ENCODE results near the gene CTTN. TPM values are rescaled to one million over a fixed set of nuclear protein-coding genes. Genes with fewer than 3 reads are reported as not detected.

CTTN gene
- total and polyA plus RNA-seq, 2 of the 13 experiments (the other 11 are each of a cell fraction or from before 2014, with no cell fraction given), result 84.4 to 114 TPM

DNA sequence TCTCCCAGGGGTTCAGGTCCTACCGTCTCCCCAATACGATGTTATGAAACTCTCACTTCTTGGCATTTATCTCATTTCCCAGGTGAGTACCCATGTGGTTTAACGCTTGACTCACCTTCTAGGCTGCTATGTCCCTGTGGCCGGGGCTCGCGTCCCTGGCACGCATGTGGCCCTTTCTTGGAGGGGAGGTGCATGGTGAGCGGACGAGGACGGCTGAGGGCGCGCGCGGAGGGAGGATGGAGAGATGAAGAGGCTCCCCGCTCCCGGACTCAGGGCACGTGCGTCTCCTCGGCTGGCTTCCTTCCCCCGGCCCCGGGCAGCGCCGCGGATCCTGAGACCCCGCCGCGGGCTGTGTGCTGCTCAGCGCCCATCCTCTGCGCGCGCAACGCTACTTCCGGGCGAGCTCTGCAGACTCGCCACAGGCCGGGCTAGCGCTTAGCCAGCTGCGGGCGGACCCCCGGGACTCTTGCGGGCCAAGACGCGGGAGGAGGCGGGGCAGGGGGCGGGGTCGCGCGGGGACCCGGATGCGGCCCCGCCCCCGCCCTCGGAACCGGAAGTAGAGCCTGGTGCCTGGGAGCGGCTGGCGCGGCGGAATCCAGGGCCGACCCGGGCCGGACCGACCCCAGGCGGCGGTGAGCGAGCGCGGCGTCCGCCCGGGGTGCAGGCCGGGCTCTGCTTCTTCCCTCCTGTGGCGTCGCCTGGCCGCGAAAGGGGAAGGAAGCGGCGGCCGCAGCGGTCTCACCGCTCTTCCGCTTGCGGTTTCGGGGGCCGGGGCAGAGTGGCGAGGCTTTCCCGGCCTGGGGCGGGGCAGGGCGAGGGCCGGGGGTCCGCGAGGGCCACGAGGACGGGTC lies at the start of gene CTTN (continued):
- TF ChIP-seq, protein P1, sequence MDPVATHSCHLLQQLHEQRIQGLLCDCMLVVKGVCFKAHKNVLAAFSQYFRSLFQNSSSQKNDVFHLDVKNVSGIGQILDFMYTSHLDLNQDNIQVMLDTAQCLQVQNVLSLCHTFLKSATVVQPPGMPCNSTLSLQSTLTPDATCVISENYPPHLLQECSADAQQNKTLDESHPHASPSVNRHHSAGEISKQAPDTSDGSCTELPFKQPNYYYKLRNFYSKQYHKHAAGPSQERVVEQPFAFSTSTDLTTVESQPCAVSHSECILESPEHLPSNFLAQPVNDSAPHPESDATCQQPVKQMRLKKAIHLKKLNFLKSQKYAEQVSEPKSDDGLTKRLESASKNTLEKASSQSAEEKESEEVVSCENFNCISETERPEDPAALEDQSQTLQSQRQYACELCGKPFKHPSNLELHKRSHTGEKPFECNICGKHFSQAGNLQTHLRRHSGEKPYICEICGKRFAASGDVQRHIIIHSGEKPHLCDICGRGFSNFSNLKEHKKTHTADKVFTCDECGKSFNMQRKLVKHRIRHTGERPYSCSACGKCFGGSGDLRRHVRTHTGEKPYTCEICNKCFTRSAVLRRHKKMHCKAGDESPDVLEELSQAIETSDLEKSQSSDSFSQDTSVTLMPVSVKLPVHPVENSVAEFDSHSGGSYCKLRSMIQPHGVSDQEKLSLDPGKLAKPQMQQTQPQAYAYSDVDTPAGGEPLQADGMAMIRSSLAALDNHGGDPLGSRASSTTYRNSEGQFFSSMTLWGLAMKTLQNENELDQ (CRISPR knock-in tag; IDR thresholded peaks at IDR 0.05; ENCODE audit: borderline replicate concordance), result no peak
- TF ChIP-seq, protein P2, sequence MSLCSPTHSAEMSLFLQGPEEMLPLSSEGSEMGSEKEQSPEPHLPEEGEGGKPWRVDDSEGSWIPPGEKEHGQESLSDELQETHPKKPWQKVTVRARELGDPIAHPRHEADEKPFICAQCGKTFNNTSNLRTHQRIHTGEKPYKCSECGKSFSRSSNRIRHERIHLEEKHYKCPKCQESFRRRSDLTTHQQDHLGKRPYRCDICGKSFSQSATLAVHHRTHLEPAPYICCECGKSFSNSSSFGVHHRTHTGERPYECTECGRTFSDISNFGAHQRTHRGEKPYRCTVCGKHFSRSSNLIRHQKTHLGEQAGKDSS (CRISPR knock-in tag; IDR thresholded peaks at IDR 0.05; ENCODE audit: borderline replicate concordance, low read depth), result peak; percentile 80; the same call in 1 of the 2 replicates
- TF ChIP-seq IKZF4 (CRISPR knock-in tag; IDR thresholded peaks at IDR 0.05; ENCODE audit: borderline replicate concordance, low read depth, not compliant biosample characterization) (no peak), GTF3A (CRISPR knock-in tag; conservative IDR thresholded peaks at IDR 0.05) (no peak), PCBP2 (optimal IDR thresholded peaks at IDR 0.05; ENCODE audit: low read depth, low read length, poor library complexity, severe bottlenecking) (no peak), FOXK1 (CRISPR knock-in tag; IDR thresholded peaks at IDR 0.05; ENCODE audit: borderline replicate concordance, low read depth) (0 out of 2 replicates have a peak, but pooled peaks have one; percentile 16), ZNF749 (CRISPR knock-in tag; IDR thresholded peaks at IDR 0.05; ENCODE audit: borderline replicate concordance) (no peak), TOE1 (CRISPR knock-in tag; IDR thresholded peaks at IDR 0.05) (no peak), ZNF503 (CRISPR knock-in tag; IDR thresholded peaks at IDR 0.05) (0 out of 2 replicates have a peak, but pooled peaks have one; percentile 44), ZNF280B (CRISPR knock-in tag; IDR thresholded peaks at IDR 0.05; ENCODE audit: borderline replicate concordance) (peak; percentile 77), POLR2AphosphoS2 (IDR thresholded peaks at IDR 0.05; ENCODE audit: low read depth, low read length) (no peak), ATF1 (CRISPR knock-in tag; IDR thresholded peaks at IDR 0.05) (no peak), MTA1 (CRISPR knock-in tag; IDR thresholded peaks at IDR 0.05; ENCODE audit: borderline replicate concordance) (no peak), ZNF557 (CRISPR knock-in tag; IDR thresholded peaks at IDR 0.05) (no peak), NFAT5 (CRISPR knock-in tag; IDR thresholded peaks at IDR 0.05) (no peak; the same call in 1 of the 2 replicates)

Measured in HepG2 (cell line).